Raji (cell line): ENCODE data around the gene TRHDE.

ENCODE experiments used
- POLR2A ChIP-seq: IDR thresholded peaks from 2 replicates; pipeline ENCODE4 v1.6.1; 2011; ENCODE audit warnings: low read depth, low read length, control low read depth; ENCODE audit not compliant: insufficient read depth

TRHDE gene

GRCh38 chr12:72499244-72499643, 227.1 kb downstream of the TRHDE start:
- TF ChIP-seq POLR2A = no peak

DNA sequence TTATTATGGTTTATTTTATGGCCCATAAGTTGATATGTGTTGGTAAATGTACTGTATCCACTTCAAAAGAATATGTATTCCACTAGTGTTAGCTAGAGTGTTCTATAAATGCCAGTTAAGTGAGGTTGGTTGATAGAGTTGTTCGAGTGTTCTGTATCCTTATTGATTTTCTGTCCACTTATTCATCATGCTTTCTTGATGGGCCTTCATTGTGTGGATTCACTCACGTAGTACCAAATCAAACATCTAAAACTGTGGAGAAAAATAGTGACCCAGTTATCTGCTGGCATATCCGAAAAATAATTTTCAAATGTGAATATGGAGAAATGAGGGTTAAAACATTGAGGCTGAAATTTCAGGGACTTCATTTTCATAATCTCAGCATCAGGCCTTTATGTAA, 230.4 kb downstream of the TRHDE start:
- TF ChIP-seq POLR2A = no peak

GRCh38 chr12:72505227-72505626, 233.1 kb downstream of the TRHDE start:
- TF ChIP-seq POLR2A = no peak

GRCh38 chr12:72509891-72510290, 237.7 kb downstream of the TRHDE start:
- no peak for TF ChIP-seq POLR2A

DNA sequence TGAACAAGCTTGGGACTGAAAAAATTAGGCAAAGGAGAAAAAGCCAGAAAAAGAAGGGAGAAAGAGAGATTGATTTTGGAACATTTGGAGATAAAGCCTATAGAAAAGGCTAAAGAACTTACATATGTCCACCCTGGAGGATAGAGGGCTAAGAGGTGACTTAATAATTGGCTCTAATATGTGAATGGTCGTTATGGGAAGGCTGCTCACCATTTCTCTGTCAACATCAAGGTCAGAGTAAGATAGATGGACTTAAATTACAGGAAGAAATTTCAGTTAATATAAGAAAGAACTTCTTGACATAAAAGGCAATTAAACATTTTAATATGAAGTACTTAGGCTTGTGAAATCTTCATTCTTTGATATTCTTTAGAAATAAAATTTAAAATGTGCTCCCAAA, 238.6 kb downstream of the TRHDE start:
- no peak for TF ChIP-seq POLR2A

- TF ChIP-seq POLR2A = no peak
Observed at GRCh38 chr12:72511498-72511897, 239.3 kb downstream of the TRHDE start.

DNA sequence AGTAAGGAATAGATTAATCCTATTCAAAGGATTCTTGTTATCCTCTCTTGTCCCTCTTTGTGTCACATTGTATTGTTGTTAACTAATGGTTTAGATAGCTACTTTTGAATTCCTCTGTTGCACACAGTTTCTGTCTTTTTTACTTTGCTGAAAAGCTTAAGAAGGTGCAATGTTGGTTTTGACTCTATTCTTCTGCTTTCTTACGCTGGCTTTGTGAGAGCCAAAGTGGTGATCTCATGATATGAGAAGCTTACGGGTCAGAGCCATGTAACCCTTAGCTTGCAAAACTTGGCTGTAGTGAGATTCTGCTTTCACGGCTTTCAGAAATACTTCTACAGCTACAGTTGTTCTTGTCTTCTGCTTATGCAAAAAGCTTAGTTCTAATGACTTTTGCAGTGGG, 239.7 kb downstream of the TRHDE start:
- no peak for TF ChIP-seq POLR2A

GRCh38 chr12:72521326-72521725, 249.2 kb downstream of the TRHDE start:
- no peak for TF ChIP-seq POLR2A

DNA sequence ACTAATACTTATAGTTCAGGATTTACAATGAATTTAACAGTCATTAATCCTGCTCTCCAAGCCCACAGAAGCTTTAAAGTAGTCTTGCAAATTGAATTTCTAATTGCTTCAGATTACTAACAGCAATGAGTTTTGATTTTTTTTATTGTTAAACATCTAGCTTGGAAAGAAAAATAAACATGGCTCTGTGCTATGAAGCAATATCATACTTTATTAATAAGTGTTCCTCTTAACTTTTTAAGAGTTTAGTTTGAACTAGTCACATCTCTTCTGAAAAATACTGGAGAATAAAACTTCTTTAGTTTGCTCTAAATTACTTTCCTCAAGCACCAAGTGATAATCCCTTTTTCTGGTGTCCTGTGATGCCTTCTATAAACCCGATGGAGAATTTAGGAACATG, 250.2 kb downstream of the TRHDE start:
- TF ChIP-seq POLR2A = no peak

DNA sequence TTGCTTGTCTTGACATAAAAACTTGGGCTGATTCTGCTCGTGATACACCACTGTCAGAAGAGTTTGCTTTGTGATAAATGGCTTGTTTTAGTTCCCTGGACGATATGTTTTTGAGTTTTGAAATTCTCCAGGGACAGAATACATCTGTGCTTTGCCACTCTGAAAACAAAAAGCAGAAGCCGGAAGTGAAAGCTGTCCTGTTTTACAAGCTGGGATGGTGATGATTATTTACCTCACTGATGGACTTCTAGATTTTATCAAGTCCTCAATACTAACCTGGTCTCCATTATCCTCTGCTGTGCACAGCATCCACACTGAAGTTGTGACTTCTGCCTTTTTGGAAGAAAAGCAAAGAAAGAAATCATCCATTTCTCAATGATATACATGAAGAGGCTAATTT, 251.6 kb downstream of the TRHDE start:
- no peak for TF ChIP-seq POLR2A

GRCh38 chr12:72535212-72535990, 263.2 kb downstream of the TRHDE start:
- TF ChIP-seq POLR2A = no peak

DNA sequence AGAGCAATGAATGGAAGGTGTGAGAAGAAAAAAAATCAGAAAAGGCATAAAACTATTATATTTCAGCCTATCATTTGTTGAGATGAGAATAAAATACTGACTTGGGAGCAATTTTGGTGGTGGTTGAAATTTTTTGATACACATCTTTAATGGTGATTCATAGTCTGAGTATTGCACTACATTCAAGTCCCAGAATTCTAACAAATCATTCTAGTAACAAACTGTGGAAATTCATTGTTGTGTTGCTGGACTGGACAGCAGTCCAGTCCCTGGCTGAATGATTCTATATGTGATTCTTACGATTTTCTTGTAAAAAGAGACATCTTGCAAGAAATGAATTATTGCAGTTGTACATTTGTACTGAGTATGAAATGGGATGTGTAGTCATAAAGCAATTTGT, 268.6 kb downstream of the TRHDE start:
- no peak for TF ChIP-seq POLR2A

DNA sequence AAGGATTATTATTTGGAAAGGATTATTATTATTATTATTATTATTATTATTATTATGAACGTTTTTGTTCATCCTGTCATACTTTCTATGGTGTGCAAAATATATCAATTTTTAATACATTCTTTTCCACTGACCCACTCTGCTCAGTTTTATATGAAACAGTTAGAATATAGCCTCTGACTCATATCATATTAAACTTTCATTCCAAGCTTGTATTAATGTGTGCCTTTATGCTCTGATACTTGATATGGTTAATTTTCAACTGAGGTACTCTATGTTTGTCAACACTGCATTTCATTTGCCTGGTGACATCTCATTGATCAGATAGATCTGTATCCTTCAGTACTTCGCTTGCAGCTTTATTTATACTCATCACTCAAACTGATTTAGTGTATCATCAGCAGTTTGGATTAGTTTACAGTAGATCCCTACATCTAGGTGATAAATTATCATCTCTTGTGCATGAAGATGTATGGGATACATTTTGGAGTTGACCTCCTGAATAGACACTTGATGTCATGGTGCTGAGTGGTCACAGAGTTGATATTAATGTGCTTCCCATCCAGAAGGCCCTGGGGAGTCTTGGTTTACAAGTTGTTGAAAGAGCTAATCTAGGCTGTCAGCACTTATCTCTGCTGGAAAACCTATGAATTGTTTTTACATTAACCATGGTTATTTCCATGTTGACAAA, 271.8 kb downstream of the TRHDE start:
- TF ChIP-seq POLR2A = no peak

DNA sequence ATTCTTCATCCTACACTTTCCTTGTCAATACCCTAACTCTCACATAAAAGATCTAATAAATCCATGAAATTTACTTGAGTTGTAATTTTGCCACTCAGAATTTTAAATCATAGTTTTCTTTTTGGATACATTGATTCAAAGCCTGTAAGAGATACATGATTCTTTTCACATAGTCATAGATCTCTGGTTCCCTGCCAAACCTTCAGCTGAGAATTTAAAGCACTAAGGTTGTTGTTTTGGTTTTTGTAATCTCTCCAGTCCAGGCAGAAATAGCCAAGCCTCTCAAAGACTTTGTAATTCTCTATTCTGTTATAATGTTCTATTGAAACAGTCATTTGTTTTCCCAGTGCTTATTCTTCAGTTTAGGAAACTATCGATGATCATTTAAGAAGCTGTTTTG, 273.9 kb downstream of the TRHDE start:
- TF ChIP-seq POLR2A = no peak

- TF ChIP-seq POLR2A = no peak
Observed at GRCh38 chr12:72547573-72547972, 275.4 kb downstream of the TRHDE start.

DNA sequence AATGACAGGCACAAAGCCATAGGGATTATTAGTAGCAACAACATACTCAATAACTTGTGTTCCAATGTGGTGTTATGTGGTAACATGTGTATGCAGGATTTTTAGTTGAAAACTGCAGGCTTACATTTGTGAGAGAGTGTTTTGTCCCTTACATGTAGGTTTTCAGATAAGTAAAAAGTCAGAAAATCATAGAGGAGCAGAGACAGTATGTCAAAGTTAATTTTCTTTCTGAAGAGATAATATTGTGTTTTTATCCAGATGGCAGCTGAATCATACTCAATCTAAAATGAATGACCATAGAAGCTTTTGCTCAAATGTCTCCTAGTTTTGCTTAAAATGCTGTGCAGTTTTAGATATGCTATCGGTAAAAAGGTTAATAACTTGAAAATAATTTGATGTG, 277.0 kb downstream of the TRHDE start:
- TF ChIP-seq POLR2A = no peak
